Lower lobe of right lung (tissue), 2 donors: ENCODE measurements around the gene TANGO2. TPM values are rescaled to one million over a fixed set of nuclear protein-coding genes. Genes with fewer than 3 reads are reported as not detected.

Source experiments
- ATAC-seq, 2 donors: fragments of 200-7000 bp; cut with Tn5 transposase; one replicate each; pipeline ENCODE4 v1.9.1; 2020 to 2022; ENCODE audit warnings: mild to moderate bottlenecking in 2 of 2, moderate library complexity in 2 of 2
- DNase-seq: peaks from one replicate; pipeline ENCODE4 v3.0.0-alpha.2; 2020
- H3K27ac ChIP-seq: fragments of 200-600 bp; one replicate; pipeline ENCODE4 v1.8.0; 2022
- H3K27me3 ChIP-seq: fragments of 200-600 bp; one replicate; pipeline ENCODE4 v1.8.0; 2022; ENCODE audit warnings: low read depth
- H3K36me3 ChIP-seq: fragments of 200-600 bp; one replicate; pipeline ENCODE4 v1.8.0; 2022; ENCODE audit warnings: mild to moderate bottlenecking
- H3K4me1 ChIP-seq: fragments of 200-600 bp; one replicate; pipeline ENCODE4 v1.8.0; 2022
- H3K4me3 ChIP-seq: fragments of 200-600 bp; one replicate; pipeline ENCODE4 v1.8.0; 2022; ENCODE audit warnings: mild to moderate bottlenecking
- H3K9me3 ChIP-seq: fragments of 200-600 bp; one replicate; pipeline ENCODE4 v1.8.0; 2022
- CTCF ChIP-seq: fragments of 200-600 bp; IDR thresholded peaks from one replicate; pipeline ENCODE4 v1.8.0; 2022; ENCODE audit warnings: antibody characterized with exemption, mild to moderate bottlenecking
- intact Hi-C: fragments of 100-400 bp; cut with DNase I; formaldehyde crosslinking; loops from one replicate; pipeline ENCODE4 v1.11.0; 2022
- total RNA-seq: library from RNA; stranded (reverse); fragmentation: NEBNext Ultra II Directional; extraction: Animal tissue kit (Norgen Biotek cat#: 25700); gene quantifications from one replicate; pipeline ENCODE4 v1.2.1, GENCODE V29; 2021
- donor health status: DM: no; HTN: yes; CAD: no; lungs with severe emphysema.

Gene TANGO2
- total RNA-seq, 1 donor from 2014 or later, result 45.1 TPM

- DNase-seq (no peak), ATAC-seq (no peak)
- Histone ChIP-seq H3K27me3 (no peaks in the 10 kb centered on the region), H3K27ac (no peak overlapping the region), H3K4me3 (no peak overlapping the region), H3K4me1 (peaks cover 13% of the 10 kb centered on the region), H3K9me3 (no peaks in the 10 kb centered on the region), H3K36me3 (peaks cover 47% of the 10 kb centered on the region)
- TF ChIP-seq CTCF, result no peak
- intact Hi-C loops, result no loop called here
Measured at GRCh38 chr22:19973551-19974267, 47.2 kb upstream of the TANGO2 start.

GRCh38 chr22:19974268-19974861 is 46.5 kb upstream of the TANGO2 start:
- Histone ChIP-seq H3K4me3 (no peak overlapping the region), H3K27ac (no peak overlapping the region), H3K36me3 (peaks cover 44% of the 10 kb centered on the region), H3K27me3 (no peaks in the 10 kb centered on the region), H3K4me1 (peaks cover 13% of the 10 kb centered on the region), H3K9me3 (no peaks in the 10 kb centered on the region)
- ATAC-seq (peak; percentile 4 to 23), DNase-seq (peak; percentile 66)
- TF ChIP-seq CTCF, result no peak
- intact Hi-C loops, result no loop called here

DNA sequence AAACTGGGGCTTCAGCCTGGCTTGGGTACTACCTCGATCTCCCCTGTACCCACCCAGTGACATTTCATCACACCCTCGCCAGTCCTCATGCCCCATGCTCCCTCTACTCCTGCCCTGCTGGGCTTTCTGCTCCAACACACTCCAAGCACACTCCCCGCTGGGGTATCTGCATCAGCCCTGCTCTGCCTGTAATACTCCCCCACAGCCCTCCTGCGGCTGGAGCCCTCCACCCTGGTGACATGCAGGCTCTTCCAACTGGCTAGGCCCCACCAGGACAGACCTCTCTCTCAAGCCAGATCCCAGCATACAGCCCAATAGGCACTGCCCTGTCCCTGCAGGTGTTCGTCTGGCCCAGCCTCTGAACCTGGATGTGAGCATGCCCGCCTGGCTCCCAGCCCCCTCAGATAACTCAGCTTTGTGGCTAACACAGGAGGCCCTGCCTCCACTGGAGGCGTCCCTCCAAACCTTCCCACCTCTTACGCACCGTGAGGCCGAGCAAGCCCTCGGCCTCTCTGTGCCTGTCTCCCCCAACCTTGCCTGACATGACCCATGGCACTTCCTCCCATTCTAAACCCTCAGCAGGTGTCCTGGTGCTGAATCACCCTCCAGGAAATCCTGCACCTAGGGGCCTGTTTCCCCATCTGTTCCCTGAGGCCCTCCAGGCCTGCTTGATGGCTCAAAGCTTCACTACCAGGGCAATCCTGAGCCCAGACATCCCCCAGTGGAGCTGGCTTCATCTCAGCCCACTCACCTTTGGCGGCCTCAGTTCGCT is 45.8 kb upstream of the TANGO2 start:
- ATAC-seq (no peak), DNase-seq (no peak)
- no peak overlapping the region for H3K27ac ChIP-seq
- no peaks in the 10 kb centered on the region for H3K9me3 ChIP-seq
- no peaks in the 10 kb centered on the region for H3K27me3 ChIP-seq
- H3K4me1 ChIP-seq, result peaks cover 13% of the 10 kb centered on the region
- no peak for TF ChIP-seq CTCF
- H3K4me3 ChIP-seq, result no peak overlapping the region
- intact Hi-C loops, result no loop called here
- H3K36me3 ChIP-seq, result peaks cover 39% of the 10 kb centered on the region

GRCh38 chr22:19975707-19976035 is 45.2 kb upstream of the TANGO2 start:
- Histone ChIP-seq H3K27me3 (no peaks in the 10 kb centered on the region), H3K4me1 (peaks cover 10% of the 10 kb centered on the region), H3K9me3 (no peaks in the 10 kb centered on the region), H3K4me3 (no peak overlapping the region), H3K36me3 (peaks cover 34% of the 10 kb centered on the region), H3K27ac (no peak overlapping the region)
- DNase-seq (no peak), ATAC-seq (no peak)
- TF ChIP-seq CTCF, result no peak
- intact Hi-C loops, result no loop called here

- no peak for TF ChIP-seq CTCF
- DNase-seq, result no peak
- Histone ChIP-seq H3K9me3 (no peaks in the 10 kb centered on the region), H3K36me3 (peaks cover 32% of the 10 kb centered on the region), H3K27me3 (no peaks in the 10 kb centered on the region), H3K27ac (no peak overlapping the region), H3K4me3 (no peak overlapping the region), H3K4me1 (no peaks in the 10 kb centered on the region)
- ATAC-seq, result no peak
- intact Hi-C loops, result no loop called here
Measured at GRCh38 chr22:19976671-19977070, 44.2 kb upstream of the TANGO2 start.
